ENCODE measurements around the gene TFDP2.

DNA sequence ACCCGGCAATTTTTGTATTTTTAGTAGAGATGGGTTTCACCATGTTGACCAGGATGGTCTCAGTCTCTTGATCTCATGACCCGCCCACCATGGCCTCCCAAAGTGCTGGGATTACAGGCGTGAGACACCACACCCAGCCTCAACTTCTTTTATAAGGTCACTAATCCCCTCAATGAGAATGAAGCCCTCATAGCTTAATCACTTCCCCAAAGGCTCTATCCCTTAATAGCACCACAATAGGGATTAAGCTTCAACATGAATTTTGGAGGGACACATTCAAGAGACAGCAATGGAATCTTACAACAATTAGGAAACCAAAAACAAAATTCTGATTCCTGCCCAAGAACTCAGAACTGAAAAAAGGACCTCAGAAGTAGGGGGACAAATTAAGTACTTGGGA lies 146.1 kb downstream of the TFDP2 start:
- no peak for TF ChIP-seq GATA2 (IDR thresholded peaks at IDR 0.05; ENCODE audit: low read depth, low read length)
- no peak for TF ChIP-seq GATA3 (IDR thresholded peaks at IDR 0.05; ENCODE audit: low read depth, low read length)
